ENCODE data around the gene ANKRA2. TPM values are rescaled to one million over a fixed set of nuclear protein-coding genes. Genes with fewer than 3 reads are reported as not detected.
"Not testable (repeated sequence)": the region's sequence is repeated elsewhere in the genome, so short reads cannot be mapped to it uniquely, and the experiment has no call there.

Gene ANKRA2
- total RNA-seq, 2 donors from 2014 or later = 21.1 to 39.9 TPM

DNA sequence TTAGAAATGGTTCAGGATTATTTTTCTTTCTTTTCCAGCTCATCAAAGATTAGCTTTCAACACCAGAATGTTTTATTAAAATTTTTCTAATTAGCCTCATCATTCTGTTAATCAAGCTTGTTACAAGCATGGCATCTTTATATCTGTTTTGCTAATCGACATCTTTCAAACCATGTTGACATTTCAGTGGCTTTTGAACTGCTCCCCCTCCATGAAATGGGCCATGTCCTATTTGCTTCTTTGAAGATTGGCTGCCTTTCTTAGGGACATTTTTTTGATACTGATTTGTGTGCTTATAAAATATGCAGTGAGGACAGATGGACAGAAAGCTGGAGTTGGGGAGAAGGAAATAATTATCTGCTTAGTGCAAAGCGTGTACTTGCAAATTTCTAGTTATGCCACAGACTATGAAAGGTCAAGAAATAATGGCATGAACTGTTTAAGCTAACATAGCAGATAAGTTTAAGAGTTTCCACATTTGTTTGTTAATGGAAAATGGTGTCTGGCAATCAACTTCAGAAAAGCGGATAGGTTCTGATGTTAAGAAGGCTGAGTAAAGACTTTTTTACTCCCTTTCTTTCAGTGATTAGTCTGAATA is 39.7 kb downstream of the ANKRA2 start:
- no peak for ATAC-seq
- H3K9me3 Mint-ChIP-seq = no peaks in the 10 kb centered on the region

DNA sequence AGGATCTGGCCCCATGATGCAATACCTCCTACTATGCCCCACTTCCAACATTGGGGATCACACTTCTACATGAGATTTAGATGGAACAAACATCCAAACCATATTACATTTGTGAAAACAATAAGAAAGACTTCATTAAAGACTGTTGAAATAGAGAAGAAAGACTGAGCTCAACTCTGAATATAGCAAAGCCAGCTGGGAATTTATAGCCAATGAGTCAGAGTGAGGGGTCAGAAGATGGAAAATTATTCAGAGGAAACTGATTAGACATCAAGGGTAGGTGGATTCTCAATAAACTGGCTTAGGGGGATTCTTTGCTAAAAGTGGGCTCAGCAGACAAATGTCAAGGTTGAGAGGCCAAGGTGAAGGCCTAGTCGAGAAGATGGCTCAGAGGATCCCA is 41.6 kb downstream of the ANKRA2 start:
- no peak overlapping the region for H3K27ac Mint-ChIP-seq

More for the DNA sequence above, 39.7 kb downstream of the ANKRA2 start:
- Mint-ChIP-seq H3K27ac (no peak overlapping the region), H3K36me3 (no peaks in the 10 kb centered on the region)
- DNase-seq (ENCODE audit: low spot score in 2 of 2) = no peak

DNA sequence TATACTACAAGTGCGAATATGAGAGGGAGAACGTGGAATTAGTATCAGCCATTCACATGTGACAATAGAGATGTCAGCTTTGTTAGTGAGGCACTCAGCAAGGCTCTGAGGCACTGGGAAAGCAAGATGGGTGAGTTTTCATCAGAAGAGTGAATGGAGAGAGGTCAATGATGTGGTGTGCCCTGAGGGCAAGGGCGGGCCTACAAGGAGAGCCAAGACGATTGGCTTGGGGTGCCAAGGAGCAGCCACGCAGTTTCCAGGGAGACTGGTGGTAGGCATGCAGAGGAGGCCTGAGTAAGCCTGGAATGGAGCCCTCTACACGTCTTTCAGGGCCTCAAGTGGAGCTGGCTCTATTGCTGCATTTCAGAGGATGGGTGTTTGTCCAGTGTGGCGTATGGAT is 42.5 kb downstream of the ANKRA2 start:
- no peaks in the 10 kb centered on the region for H3K9me3 Mint-ChIP-seq
- no peak overlapping the region for H3K27ac Mint-ChIP-seq
- DNase-seq (ENCODE audit: low spot score in 2 of 2) = no peak
- no peak for ATAC-seq
- H3K36me3 Mint-ChIP-seq = no peaks in the 10 kb centered on the region

More for the DNA sequence above, 41.6 kb downstream of the ANKRA2 start:
- H3K36me3 Mint-ChIP-seq = no peaks in the 10 kb centered on the region
- no peaks in the 10 kb centered on the region for H3K9me3 Mint-ChIP-seq
- ATAC-seq (no peak), DNase-seq (ENCODE audit: low spot score in 2 of 2) (no peak)

DNA sequence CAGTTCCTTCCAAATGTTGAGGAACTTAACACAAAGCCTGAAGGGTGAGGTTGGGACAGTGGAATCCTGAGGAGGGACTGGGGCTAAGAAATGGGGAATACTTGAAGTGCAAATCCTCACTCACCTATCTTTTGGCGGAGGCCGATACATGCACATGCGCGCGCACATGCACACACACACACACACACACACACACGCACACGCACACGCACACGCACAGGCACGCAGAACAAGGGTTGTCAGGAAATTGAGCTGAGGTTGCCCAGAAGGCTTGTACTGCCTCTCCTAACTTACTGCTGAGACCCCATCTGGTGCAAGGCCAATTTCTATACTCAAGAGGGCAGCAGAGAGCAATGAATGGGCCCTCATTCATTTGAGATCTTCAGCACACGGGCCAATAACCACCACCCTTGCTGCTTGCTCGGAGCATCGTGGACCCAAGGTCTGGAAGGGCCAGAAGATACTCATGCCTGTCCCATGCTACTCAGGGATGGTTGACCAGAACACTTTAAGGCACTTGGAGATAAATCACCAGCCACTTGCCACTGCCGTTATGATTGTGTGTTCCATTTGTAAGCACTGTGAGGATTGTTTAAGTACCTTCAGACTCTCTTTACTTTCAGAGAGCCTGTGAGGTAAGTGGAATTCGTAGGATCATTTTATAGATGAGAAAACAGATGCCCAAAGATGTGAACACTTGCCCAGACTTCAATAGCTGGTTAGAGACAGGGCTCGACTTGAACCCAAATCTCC is 45.7 kb downstream of the ANKRA2 start:
- Mint-ChIP-seq H3K9me3 (no peaks in the 10 kb centered on the region), H3K27ac (peak overlapping the region in 1 of 2 donors; percentile 93), H3K36me3 (no peaks in the 10 kb centered on the region)
- peak; percentile 60 to 73 for DNase-seq (ENCODE audit: low spot score in 2 of 2)
- peak; percentile 99 for ATAC-seq

DNA sequence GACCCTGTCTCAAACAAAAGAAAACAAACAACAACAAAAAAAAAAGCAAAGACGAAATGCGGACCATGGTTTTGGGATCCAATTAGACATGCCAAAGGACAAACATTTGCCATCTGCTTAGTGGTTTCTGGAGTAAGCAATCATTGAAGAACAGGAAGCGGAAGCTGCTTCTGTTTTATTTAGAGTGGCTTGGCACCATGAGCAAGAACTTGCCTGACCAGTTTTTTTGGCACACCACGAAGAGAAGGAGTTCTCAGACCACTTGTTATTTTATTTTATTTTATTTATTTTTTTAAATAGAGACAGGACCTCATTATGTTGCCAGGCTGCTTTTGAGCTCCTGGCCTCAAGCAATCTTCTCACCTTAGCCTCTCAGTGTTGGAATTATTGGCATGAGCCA is 50.2 kb downstream of the ANKRA2 start:
- no peak for ATAC-seq
- H3K27ac Mint-ChIP-seq = no peak overlapping the region
- H3K9me3 Mint-ChIP-seq = no peaks in the 10 kb centered on the region
- DNase-seq (ENCODE audit: low spot score in 2 of 2) = no peak
- H3K36me3 Mint-ChIP-seq = no peaks in the 10 kb centered on the region

DNA sequence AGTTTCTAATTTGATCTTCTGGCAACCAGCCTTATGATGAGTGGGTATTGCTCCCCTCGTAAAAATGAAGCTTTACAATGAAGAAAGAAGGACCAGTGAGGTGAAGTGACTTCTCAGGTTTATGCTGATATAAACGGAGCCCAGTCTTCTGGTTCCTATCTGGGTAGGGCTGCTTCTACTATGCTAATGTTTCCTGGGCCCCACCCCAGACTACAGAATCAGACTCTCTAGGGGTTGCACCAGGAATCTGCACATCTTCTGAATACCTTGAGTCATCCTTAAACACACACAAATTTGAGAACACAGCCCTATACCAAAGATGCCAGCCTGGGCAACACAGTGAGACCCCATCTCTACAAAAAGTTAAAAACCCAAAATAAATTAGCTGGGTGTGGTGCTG is 51.0 kb downstream of the ANKRA2 start:
- Mint-ChIP-seq H3K36me3 (no peaks in the 10 kb centered on the region), H3K27ac (no peak overlapping the region), H3K9me3 (no peaks in the 10 kb centered on the region)
- DNase-seq (ENCODE audit: low spot score in 2 of 2) (no peak), ATAC-seq (no peak)

DNA sequence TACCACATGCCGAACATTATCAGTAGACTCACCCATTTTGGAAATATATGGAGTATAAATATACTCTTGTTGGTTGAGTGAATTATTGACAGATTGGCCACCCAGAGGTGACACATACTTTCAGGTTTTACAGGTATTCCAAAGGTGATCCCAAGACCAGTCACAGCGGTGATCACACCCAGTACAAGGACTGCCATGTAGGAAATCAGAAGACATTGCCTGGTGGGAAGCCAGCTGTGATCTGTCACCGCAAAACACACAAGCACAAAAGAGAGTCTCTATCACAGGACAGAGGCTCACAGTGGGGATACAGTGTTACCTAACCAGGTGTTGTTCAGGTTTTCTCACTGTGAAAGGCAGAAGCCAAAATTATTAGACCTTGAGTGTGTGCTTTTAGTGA is 51.4 kb downstream of the ANKRA2 start:
- Mint-ChIP-seq H3K27ac (no peak overlapping the region), H3K36me3 (peaks cover 0 to under 1% of the 10 kb centered on the region in 2 donors), H3K9me3 (no peaks in the 10 kb centered on the region)
- ATAC-seq = no peak
- no peak for DNase-seq (ENCODE audit: low spot score in 2 of 2)

DNA sequence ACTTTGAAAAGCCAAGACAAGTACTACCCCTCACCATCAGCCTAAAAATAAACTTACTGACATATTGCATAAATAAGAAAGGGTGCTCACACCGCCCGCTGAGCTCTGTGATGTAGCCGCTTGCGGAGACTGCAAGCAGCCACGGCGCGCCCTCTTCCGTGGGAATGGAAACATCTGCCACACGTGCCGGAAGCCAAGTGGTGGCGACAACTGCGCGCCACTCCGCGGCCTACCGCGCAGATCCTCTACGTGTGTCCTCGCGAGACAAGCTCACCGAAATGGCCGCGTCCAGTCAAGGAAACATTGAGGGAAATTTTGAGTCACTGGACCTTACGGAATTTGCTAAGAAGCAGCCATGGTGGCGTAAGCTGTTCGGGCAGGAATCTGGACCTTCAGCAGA is 56.9 kb downstream of the ANKRA2 start:
- ATAC-seq = peak; percentile 71 to 72
- DNase-seq (ENCODE audit: low spot score in 2 of 2); H3K27ac Mint-ChIP-seq; H3K9me3 Mint-ChIP-seq: not testable (repeated sequence)
- peaks cover 6 to 12% of the 10 kb centered on the region in 2 donors for H3K36me3 Mint-ChIP-seq

DNA sequence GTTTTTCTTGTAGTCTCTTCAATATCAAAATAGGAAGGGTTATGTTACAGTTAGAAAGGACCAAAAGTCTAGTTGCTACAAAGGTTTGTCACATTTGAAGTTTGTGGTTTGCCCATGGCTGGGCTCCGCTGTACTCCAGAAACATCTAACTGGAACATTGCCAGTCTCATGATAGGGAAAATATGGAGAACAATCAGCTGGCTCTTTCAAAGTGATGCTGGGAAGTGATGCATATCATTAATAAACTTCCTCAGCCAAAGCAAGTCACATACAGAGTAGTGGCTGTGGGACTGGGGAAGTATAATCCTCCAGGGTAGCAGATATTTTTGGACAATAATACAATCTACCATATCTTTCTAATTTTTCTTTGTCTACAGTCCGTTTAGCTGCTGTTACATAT is 58.4 kb downstream of the ANKRA2 start:
- Mint-ChIP-seq H3K27ac (no peak overlapping the region), H3K36me3 (peaks cover 6 to 16% of the 10 kb centered on the region in 2 donors), H3K9me3 (no peaks in the 10 kb centered on the region)
- no peak for DNase-seq (ENCODE audit: low spot score in 2 of 2)
- no peak for ATAC-seq

DNA sequence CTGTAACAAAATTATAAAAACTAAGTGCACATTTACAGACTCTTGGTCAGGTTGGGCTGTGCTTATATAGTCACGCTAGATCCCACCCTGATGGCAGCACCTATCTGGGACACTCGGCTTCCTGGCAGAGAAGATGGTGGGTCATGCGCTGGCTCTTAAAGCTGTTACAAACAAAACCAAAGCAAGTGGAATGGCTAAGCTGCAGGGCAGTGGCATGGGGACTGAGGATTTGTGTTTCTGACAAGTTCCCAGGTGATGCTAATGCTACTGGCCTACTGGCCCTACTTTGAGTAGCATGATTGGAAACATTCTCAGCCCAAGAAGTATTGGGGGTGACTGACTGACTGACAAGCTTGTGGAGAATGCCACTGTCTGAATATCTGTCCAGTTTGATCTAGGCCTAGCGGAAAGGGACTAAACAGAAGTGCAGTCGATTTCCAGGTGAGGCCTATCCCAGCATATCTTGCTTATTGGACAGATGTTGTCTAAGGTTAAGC is 58.9 kb downstream of the ANKRA2 start:
- no peak for DNase-seq (ENCODE audit: low spot score in 2 of 2)
- no peak for ATAC-seq
- H3K27ac Mint-ChIP-seq = no peak overlapping the region
- H3K36me3 Mint-ChIP-seq = peaks cover 7 to 18% of the 10 kb centered on the region in 2 donors
- H3K9me3 Mint-ChIP-seq = no peaks in the 10 kb centered on the region

Other genes with a start within 250 kb of the ANKRA2 start
- gene FOXD1, start 116.9 kb downstream of the ANKRA2 start, total RNA-seq = under 1 TPM in 1 of 2 donors, not detected in 1; 0.78 TPM
- 100 to 1,000 TPM; 971 TPM for gene BTF3, start 67.2 kb downstream of the ANKRA2 start, total RNA-seq
- 10 to 100 TPM; 25.7 to 44.8 TPM for gene UTP15, start 104 bp upstream of the ANKRA2 start, total RNA-seq
- under 1 TPM in 1 of 2 donors, not detected in 1; 0.05 TPM for gene ARHGEF28, start 60.6 kb upstream of the ANKRA2 start, total RNA-seq